Measurements from ENCODE around the gene MED31. TPM values are rescaled to one million over a fixed set of nuclear protein-coding genes. Genes with fewer than 3 reads are reported as not detected.
"Not testable (repeated sequence)": the region's sequence is repeated elsewhere in the genome, so short reads cannot be mapped to it uniquely, and the experiment has no call there.

MED31 gene
- total and polyA plus RNA-seq, 2 experiments from 2014 or later: 13.8 to 44.2 TPM

- Histone ChIP-seq H3K4me3 (no peak overlapping the region), H2AFZ (no peak overlapping the region), H3K79me2 (no peaks in the 10 kb centered on the region), H3K4me1 (ENCODE audit: insufficient read depth) (peaks cover 7% of the 10 kb centered on the region), H3K27ac (no peak overlapping the region), H3K36me3 (replicated peaks; ENCODE audit: insufficient read depth, low read depth) (no peaks in the 10 kb centered on the region), H3K9me2 (replicated peaks; ENCODE audit: insufficient read depth) (no peaks in the 10 kb centered on the region), H3K27me3 (no peaks in the 10 kb centered on the region), H3K9me3 (ENCODE audit: low read depth) (no peaks in the 10 kb centered on the region), H4K20me1 (ENCODE audit: insufficient read depth, poor library complexity, severe bottlenecking) (no peaks in the 10 kb centered on the region), H3K4me2 (no peak overlapping the region)
- DNase-seq (ENCODE audit: low spot score): no peak
- WGBS (ENCODE audit: low lambda C conversion rate, missing lambda C conversion rate): 95% methylated on average over 4 of the region's 4 CpGs
- TF ChIP-seq EZH2phosphoT487 (IDR thresholded peaks at IDR 0.05; ENCODE audit: low read depth, severe bottlenecking, unreplicated experiment) (no peak), EZH2 (IDR thresholded peaks at IDR 0.05; ENCODE audit: borderline replicate concordance) (no peak)
- TF ChIP-seq, protein P1, sequence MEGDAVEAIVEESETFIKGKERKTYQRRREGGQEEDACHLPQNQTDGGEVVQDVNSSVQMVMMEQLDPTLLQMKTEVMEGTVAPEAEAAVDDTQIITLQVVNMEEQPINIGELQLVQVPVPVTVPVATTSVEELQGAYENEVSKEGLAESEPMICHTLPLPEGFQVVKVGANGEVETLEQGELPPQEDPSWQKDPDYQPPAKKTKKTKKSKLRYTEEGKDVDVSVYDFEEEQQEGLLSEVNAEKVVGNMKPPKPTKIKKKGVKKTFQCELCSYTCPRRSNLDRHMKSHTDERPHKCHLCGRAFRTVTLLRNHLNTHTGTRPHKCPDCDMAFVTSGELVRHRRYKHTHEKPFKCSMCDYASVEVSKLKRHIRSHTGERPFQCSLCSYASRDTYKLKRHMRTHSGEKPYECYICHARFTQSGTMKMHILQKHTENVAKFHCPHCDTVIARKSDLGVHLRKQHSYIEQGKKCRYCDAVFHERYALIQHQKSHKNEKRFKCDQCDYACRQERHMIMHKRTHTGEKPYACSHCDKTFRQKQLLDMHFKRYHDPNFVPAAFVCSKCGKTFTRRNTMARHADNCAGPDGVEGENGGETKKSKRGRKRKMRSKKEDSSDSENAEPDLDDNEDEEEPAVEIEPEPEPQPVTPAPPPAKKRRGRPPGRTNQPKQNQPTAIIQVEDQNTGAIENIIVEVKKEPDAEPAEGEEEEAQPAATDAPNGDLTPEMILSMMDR (IDR thresholded peaks at IDR 0.05; ENCODE audit: poor library complexity): no peak
Measured at GRCh38 chr17:6596941-6597340, 54.5 kb downstream of the MED31 start.

GRCh38 chr17:6596511-6596910, 54.9 kb downstream of the MED31 start:
- Histone ChIP-seq H2AFZ (no peak overlapping the region), H4K20me1 (ENCODE audit: insufficient read depth, poor library complexity, severe bottlenecking) (no peaks in the 10 kb centered on the region), H3K4me2 (no peak overlapping the region), H3K27me3 (no peaks in the 10 kb centered on the region), H3K4me1 (ENCODE audit: insufficient read depth) (peaks cover 11% of the 10 kb centered on the region), H3K9me3 (ENCODE audit: low read depth) (no peaks in the 10 kb centered on the region), H3K36me3 (replicated peaks; ENCODE audit: insufficient read depth, low read depth) (no peaks in the 10 kb centered on the region), H3K9me2 (replicated peaks; ENCODE audit: insufficient read depth) (no peaks in the 10 kb centered on the region), H3K4me3 (no peak overlapping the region), H3K79me2 (no peaks in the 10 kb centered on the region), H3K27ac (no peak overlapping the region)
- no peak for TF ChIP-seq EZH2phosphoT487 (IDR thresholded peaks at IDR 0.05; ENCODE audit: low read depth, severe bottlenecking, unreplicated experiment)
- TF ChIP-seq, protein P1 (IDR thresholded peaks at IDR 0.05; ENCODE audit: poor library complexity): no peak
- TF ChIP-seq EZH2 (IDR thresholded peaks at IDR 0.05; ENCODE audit: borderline replicate concordance): no peak
- 83% methylated on average over 2 of the region's 2 CpGs for WGBS (ENCODE audit: low lambda C conversion rate, missing lambda C conversion rate)
- DNase-seq (ENCODE audit: low spot score): no peak

DNA sequence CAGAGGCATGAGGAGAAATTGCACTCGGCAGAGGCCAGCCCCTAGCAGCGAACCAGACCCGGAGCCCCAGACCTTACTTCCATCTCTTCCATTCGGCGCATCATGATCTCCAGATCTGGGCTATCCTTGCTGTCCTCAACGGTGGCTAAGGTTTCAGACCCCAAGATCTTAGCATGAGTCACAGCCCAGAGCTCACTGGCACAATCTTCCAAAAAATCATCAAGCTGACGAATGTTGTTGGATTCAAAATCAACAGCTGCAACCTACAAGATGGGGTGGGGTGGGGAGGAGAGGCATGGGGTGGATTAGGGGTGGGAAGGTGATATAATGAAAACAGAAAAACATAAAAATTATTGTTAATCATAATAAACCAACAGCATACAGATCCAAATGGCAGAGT, 55.3 kb downstream of the MED31 start:
- no peaks in the 10 kb centered on the region for H3K79me2 ChIP-seq
- WGBS (ENCODE audit: low lambda C conversion rate, missing lambda C conversion rate): 95% methylated on average over 7 of the region's 7 CpGs
- H3K4me3 ChIP-seq: no peak overlapping the region
- no peak for DNase-seq (ENCODE audit: low spot score)
- H2AFZ ChIP-seq: no peak overlapping the region
- no peaks in the 10 kb centered on the region for H3K9me2 ChIP-seq (replicated peaks; ENCODE audit: insufficient read depth)
- H3K9me3 ChIP-seq (ENCODE audit: low read depth): no peaks in the 10 kb centered on the region
- no peaks in the 10 kb centered on the region for H4K20me1 ChIP-seq (ENCODE audit: insufficient read depth, poor library complexity, severe bottlenecking)
- no peak overlapping the region for H3K4me2 ChIP-seq
- H3K27ac ChIP-seq: no peak overlapping the region
- TF ChIP-seq, protein P1 (IDR thresholded peaks at IDR 0.05; ENCODE audit: poor library complexity): no peak
- TF ChIP-seq EZH2phosphoT487 (IDR thresholded peaks at IDR 0.05; ENCODE audit: low read depth, severe bottlenecking, unreplicated experiment) (no peak), EZH2 (IDR thresholded peaks at IDR 0.05; ENCODE audit: borderline replicate concordance) (no peak)
- peaks cover 13% of the 10 kb centered on the region for H3K4me1 ChIP-seq (ENCODE audit: insufficient read depth)
- no peaks in the 10 kb centered on the region for H3K36me3 ChIP-seq (replicated peaks; ENCODE audit: insufficient read depth, low read depth)
- H3K27me3 ChIP-seq: no peaks in the 10 kb centered on the region

GRCh38 chr17:6593371-6593770, 58.0 kb downstream of the MED31 start:
- 98% methylated on average over 14 of the region's 14 CpGs for WGBS (ENCODE audit: low lambda C conversion rate, missing lambda C conversion rate)
- not testable (repeated sequence) for H3K4me3 ChIP-seq; H3K27ac ChIP-seq; H3K9me2 ChIP-seq (replicated peaks; ENCODE audit: insufficient read depth); DNase-seq (ENCODE audit: low spot score); H3K79me2 ChIP-seq; H2AFZ ChIP-seq; H3K27me3 ChIP-seq; H3K4me2 ChIP-seq; H4K20me1 ChIP-seq (ENCODE audit: insufficient read depth, poor library complexity, severe bottlenecking); H3K9me3 ChIP-seq (ENCODE audit: low read depth); H3K36me3 ChIP-seq (replicated peaks; ENCODE audit: insufficient read depth, low read depth)
- peaks cover 14% of the 10 kb centered on the region for H3K4me1 ChIP-seq (ENCODE audit: insufficient read depth)

Small RNAs within 50 kb of the gene (microRNA-seq; reads per million reads assigned to microRNA genes)
- gene MIR4520-1 (not detected), gene MIR4520-2 (not detected)

Small RNAs within 50 kb of the gene (small RNA-seq; reads per million reads assigned to genes)
- gene MIR4520-1 (not detected), gene RNA5SP435 (0.16 reads per million)

Other genes with a start within 250 kb of the MED31 start
- not detected in 2 replicates for gene AIPL1, start 216.5 kb downstream of the MED31 start, total RNA-seq
- gene AIPL1, start 216.5 kb downstream of the MED31 start, polyA plus RNA-seq: not detected in 2 replicates
- 3.9 and 5.4 TPM in 2 replicates for gene PIMREG, start 207.2 kb downstream of the MED31 start, total RNA-seq
- 10.5 and 11.8 TPM in 2 replicates for gene PIMREG, start 207.2 kb downstream of the MED31 start, polyA plus RNA-seq
- 1.5 and 1.6 TPM in 2 replicates for gene PITPNM3, start 95.0 kb downstream of the MED31 start, total RNA-seq
- 2.0 and 2.1 TPM in 2 replicates for gene PITPNM3, start 95.0 kb downstream of the MED31 start, polyA plus RNA-seq
- gene KIAA0753, start 10.9 kb downstream of the MED31 start, total RNA-seq: 10.9 and 12.0 TPM in 2 replicates
- 4.0 and 6.0 TPM in 2 replicates for gene KIAA0753, start 10.9 kb downstream of the MED31 start, polyA plus RNA-seq
- gene TXNDC17, start 10.5 kb downstream of the MED31 start, total RNA-seq: 61.0 and 106 TPM in 2 replicates
- gene TXNDC17, start 10.5 kb downstream of the MED31 start, polyA plus RNA-seq: 366 and 406 TPM in 2 replicates
- gene C17orf100, start 157 bp upstream of the MED31 start, total RNA-seq: 4.5 and 6.1 TPM in 2 replicates
- gene C17orf100, start 157 bp upstream of the MED31 start, polyA plus RNA-seq: 5.5 and 6.7 TPM in 2 replicates
- 15.2 and 18.5 TPM in 2 replicates for gene SLC13A5, start 61.8 kb upstream of the MED31 start, total RNA-seq
- 7.3 and 7.5 TPM in 2 replicates for gene SLC13A5, start 61.8 kb upstream of the MED31 start, polyA plus RNA-seq
- gene XAF1, start 104.4 kb upstream of the MED31 start, total RNA-seq: 3.3 and 4.1 TPM in 2 replicates
- gene XAF1, start 104.4 kb upstream of the MED31 start, polyA plus RNA-seq: 1.2 and 1.9 TPM in 2 replicates
- not detected in 2 replicates for gene FBXO39, start 124.6 kb upstream of the MED31 start, total RNA-seq
- 0.28 TPM in 1 of 2 replicates, not detected in the other for gene FBXO39, start 124.6 kb upstream of the MED31 start, polyA plus RNA-seq
- 0.07 TPM in 1 of 2 replicates, not detected in the other for gene TEKT1, start 180.1 kb upstream of the MED31 start, total RNA-seq
- gene TEKT1, start 180.1 kb upstream of the MED31 start, polyA plus RNA-seq: not detected in 2 replicates